Activated T-helper 9 cell treated with anti-CD3 and anti-CD28 coated beads, Interleukin-2, amount 50 U/mL, for 16 hours (primary cell): ENCODE measurements around the gene EIPR1.

ENCODE experiments used
- DNase-seq: peaks from one replicate; pipeline ENCODE4 v3.0.0-alpha.2; 2020; ENCODE audit warnings: low read depth

Gene EIPR1

DNA sequence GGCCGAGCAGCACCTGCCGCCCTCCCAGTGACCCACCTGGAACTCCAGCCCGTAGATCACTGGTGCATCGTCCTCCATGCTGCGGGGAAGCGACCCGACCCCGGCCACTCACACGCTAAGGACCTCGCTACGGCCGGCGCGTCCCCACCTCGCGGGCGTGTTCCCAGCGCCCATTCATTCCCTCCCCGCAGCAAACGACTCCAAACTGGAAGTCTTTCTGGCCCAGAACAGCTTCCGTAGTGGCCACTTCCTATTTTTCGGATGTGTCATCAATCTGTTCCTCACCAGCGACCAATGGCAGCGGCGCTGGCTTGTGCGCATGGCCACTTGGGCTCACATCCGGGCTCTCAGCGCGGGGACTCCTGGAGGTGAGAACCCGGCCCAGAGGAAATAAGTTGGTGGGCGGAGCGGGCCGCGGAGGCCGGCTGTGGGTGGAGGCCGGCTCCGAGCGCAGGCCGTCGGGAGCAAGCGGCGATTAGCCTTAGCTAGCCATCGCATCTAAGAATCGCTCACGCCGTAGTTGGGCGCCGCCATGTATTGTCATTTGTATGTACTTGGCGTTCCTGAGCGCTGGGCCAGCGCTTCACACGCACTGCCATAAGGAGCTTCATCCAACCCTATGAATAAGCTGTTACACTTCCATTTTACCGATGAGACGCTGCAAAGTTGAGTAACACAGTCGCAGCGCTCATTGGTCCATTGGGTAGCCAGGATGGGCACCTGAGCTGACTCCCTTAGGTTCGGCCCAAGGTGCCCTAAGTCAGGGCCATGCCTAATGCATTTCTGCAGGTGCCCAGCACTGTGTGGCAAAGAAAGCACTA is at the start of gene EIPR1:
TSS of gene EIPR1 (minus strand) at position 207 of the 821 bp plus-strand sequence. CDS start at position 78, 129 bp downstream.
- peak; percentile 93 for DNase-seq

DNA sequence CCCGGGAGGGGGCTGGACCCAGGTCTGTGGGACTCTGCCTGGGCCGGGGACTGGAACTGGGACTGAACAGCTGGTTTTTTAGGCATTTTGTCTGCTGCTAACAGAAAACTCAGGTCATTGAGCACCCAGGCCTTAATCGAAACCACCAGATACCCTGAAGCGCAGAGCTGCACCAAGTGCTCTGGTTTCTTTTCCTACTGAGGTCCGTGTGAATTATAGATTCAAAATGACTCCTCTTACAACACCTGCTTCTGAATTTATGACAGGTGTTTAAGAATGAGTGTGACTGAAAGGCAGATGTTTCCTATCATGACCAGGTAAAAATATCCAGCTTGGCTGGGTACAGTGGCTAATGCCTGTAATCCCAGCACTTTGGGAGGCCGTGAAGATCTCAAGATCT is 49.7 kb upstream of the EIPR1 start:
- no peak for DNase-seq

DNA sequence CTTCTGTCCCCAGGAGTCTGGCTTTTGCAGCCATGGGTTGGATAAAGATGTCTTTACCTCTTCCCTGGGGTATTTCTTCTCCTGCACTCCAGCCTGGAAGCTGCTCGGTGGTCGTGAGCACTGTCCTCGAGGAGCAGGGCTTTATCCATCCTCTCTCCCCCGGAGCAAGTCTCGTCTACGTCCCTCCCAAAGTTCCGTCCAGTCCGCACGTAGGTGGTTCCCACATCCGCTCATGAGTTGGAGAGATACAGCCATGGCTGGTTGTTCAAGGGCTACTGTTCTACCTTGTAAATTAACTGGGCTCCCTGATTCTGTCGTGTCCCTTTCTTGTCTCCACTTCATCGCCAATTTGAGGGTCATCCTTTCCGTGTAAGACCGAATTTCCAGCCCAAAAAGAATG is 49.0 kb upstream of the EIPR1 start:
- no peak for DNase-seq

DNA sequence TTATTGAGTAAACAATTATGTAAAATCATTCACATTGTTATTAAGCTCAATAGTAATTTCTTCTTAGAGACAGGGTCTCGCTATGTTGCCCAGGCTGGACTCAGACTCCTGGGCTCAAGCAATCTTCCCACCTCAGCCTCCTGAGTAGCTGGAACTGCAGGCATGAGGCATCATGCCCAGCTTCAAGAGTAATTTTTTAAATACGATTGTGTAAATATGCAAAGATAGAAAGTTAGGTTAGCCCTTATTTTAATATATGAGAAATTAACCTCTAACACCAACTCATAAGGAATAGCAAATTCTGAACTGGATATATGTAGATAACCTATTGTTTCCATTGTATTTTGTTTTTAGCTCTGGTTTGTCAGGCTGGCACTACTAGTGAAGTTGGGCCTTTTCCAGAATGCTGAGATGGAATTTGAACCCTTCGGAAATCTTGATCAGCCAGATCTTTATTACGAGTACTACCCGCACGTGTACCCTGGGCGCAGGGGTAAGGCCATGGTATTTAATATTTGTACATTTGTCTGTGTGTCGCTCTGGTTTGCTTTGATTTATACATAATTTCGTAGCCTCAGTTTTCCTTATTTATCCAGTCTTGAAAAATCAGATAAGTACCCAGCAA is 46.7 kb upstream of the EIPR1 start:
- DNase-seq, result no peak

- peak; percentile 64 for DNase-seq
Measured at GRCh38 chr2:3423492-3424170, 46.0 kb upstream of the EIPR1 start.

- DNase-seq, result no peak
Measured at GRCh38 chr2:3422161-3422779, 44.7 kb upstream of the EIPR1 start.

GRCh38 chr2:3421580-3421979 is 44.0 kb upstream of the EIPR1 start:
- DNase-seq, result no peak

DNA sequence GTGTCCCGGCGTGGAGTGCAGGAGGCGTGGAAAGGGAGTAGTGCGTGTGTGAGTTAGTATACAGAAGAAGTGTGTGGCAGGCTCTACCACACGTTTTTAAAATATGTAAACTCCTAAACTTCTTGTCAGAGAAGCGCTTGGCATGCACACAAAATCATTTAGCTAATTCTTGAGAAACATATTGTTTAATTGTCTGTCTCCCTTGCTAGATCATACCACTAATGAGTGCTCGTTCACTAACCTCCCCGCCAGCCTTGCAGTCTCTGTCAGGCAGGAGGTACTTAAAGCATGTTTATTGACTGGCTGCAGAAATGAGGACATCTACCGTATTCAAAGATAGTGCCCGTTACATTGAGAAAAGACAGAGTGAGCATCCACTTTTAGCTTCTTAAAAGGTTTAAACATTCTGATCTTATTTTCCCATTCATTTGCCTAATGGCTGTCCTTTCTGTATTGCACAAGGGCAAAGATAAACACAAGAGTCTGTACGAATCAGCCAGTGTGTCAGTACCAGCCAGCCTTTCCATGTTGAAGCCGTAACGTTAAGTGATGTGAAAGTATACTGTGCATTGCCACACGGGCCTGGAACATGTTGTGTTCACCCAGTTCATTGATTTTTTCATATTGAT is 43.3 kb upstream of the EIPR1 start:
- no peak for DNase-seq

GRCh38 chr2:3420076-3420768 is 42.6 kb upstream of the EIPR1 start:
- DNase-seq, result no peak

- DNase-seq, result no peak
Measured at GRCh38 chr2:3418766-3419404, 41.3 kb upstream of the EIPR1 start.

DNA sequence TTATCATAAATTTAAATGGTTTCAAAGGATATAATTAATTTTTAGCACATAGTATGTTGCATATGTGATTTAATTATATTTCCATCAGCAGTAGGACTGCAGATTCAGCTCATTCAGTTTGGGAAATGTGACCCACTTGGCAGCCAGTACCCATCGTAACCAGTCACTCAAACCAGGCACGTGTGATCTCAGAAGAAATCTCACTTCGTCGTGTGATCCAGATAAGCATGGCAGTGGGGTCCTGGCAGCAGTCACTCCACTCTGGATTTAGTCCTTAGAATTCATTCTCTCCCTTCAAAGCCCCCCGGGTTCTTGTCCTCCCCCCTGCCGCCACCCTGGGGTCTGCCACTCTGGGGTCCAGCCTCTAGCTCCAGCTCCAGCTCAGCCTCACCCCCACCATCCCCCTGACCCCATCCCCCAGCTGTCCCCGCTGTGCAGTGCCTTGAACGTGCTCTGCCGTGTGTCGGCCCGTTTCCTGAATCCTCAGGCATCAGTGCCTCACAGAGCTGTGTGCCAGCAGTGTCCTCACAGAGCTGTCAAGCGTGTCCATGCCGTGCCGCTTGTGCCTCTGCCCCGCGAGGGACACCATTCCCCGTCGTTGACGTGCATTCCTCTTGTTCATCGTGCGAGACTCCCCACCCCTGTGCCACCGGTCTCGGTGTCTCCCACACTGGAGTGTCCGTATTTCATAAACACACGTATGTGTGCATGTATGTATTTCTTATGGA is 36.7 kb upstream of the EIPR1 start:
- DNase-seq, result no peak

DNA sequence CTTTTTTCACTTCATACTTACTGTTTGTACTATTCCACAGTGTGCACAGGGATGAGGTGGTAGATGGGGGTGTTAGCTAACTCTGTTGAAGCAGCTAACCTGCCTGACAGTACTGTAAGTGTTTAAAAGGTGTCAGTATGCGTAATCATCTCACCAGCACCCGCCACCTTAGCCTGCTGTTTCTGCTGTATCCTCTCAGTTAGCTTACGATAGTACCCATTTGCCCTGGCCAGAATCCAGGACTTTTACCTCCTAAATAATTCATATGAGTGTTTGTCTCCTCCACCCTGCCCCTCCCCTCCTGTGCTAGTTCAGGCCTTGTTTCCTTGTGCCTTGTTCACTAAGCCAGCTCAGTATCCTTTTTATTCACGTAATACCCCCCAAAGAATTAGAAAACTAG is 36.1 kb upstream of the EIPR1 start:
- no peak for DNase-seq

DNA sequence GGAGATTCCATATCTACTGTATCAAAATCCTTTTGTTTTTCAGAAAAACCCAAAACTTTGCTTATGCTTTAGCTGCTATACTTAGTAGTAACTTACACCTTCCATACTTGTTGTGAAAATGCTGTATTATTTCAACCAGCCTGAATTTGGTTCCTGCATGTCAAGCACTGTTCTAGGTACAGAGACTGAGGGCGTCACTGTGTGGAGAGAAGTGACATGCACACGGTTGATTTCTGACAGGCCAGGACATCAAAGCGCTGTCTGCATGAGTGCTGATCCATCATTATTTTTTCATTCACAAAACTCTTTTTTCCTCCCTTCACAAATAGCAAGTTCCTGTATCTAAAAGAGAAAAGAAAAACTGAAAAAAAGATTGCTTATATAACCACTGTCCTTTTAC is 33.5 kb upstream of the EIPR1 start:
- DNase-seq, result no peak

- DNase-seq, result no peak
Measured at GRCh38 chr2:3409627-3410170, 32.1 kb upstream of the EIPR1 start.

DNA sequence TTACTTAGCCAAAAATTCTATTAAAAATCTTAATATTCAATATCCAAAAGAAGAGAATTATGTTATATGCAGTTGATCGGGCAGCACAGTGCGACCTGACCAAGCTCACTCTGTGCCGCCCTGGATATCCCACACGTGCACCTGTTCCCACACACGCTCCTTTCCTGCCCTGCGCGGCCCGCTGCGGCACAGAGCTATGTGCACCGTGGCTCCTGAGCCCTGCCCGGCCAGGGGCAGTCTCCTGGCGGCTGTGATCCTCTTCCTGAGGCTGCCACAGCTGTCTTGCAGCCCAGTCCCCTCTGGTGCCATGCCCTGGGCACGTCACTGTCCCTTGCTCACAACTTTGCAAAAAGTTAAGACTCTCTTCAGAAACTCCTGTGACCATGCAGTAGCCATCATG is 31.2 kb upstream of the EIPR1 start:
- no peak for DNase-seq

GRCh38 chr2:3406501-3406900 is 28.9 kb upstream of the EIPR1 start:
- DNase-seq, result no peak

- no peak for DNase-seq
Measured at GRCh38 chr2:3405876-3406275, 28.3 kb upstream of the EIPR1 start.

DNA sequence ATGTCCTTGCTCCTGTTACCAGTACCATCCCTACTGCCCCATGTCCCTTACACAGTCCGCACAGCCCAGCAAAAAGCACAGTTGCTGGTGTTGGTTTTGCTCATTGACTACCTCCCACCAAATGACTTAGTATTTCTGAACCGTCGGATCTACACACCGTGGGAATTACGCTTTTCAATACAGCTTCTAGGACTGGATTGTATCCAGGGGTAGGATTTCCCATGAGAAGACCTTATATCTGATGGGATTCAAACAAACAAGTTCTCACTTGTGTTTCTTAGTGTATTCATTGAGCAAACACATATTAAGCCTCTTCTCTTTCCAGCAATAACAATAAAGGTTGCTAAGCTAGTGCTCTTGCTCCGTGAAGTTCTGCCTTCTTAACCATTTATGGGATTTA is 27.7 kb upstream of the EIPR1 start:
- DNase-seq, result no peak

- no peak for DNase-seq
Measured at GRCh38 chr2:3404349-3404894, 26.8 kb upstream of the EIPR1 start.
